ENCODE results near the gene SV2A.
"Not testable (repeated sequence)": the region's sequence is repeated elsewhere in the genome, so short reads cannot be mapped to it uniquely, and the experiment has no call there.

The SV2A gene

GRCh38 chr1:149928401-149928724 is 10.7 kb upstream of the SV2A start:
- no peak for DNase-seq (ENCODE audit: low read depth, low spot score)

- peak; percentile 81 for DNase-seq (ENCODE audit: low read depth, low spot score)
Measured at GRCh38 chr1:149927563-149928400, 10.1 kb upstream of the SV2A start, which contains the start of gene SF3B4. SF3B4 (minus strand) TSS chr1:149927803; CDS start chr1:149927759, 44 bp downstream.

- DNase-seq (ENCODE audit: low read depth, low spot score): no peak
Measured at GRCh38 chr1:149927056-149927562, 9.5 kb upstream of the SV2A start.

GRCh38 chr1:149926296-149926695 is 8.7 kb upstream of the SV2A start:
- DNase-seq (ENCODE audit: low read depth, low spot score): no peak

- no peak for DNase-seq (ENCODE audit: low read depth, low spot score)
Measured at GRCh38 chr1:149925751-149926150, 8.1 kb upstream of the SV2A start.

GRCh38 chr1:149925345-149925744 is 7.7 kb upstream of the SV2A start:
- DNase-seq (ENCODE audit: low read depth, low spot score): no peak

GRCh38 chr1:149923626-149924025 is 6.0 kb upstream of the SV2A start:
- DNase-seq (ENCODE audit: low read depth, low spot score): no peak

- no peak for DNase-seq (ENCODE audit: low read depth, low spot score)
Measured at GRCh38 chr1:149916898-149917252, 769 bp downstream of the SV2A start.

GRCh38 chr1:149916193-149916897 is 1.3 kb downstream of the SV2A start:
- no peak for DNase-seq (ENCODE audit: low read depth, low spot score)

GRCh38 chr1:149915429-149916192 is 2.0 kb downstream of the SV2A start:
- no peak for DNase-seq (ENCODE audit: low read depth, low spot score)

GRCh38 chr1:149914545-149914944 is 3.1 kb downstream of the SV2A start:
- DNase-seq (ENCODE audit: low read depth, low spot score): no peak

GRCh38 chr1:149906570-149907075 is 11.0 kb downstream of the SV2A start:
- DNase-seq (ENCODE audit: low read depth, low spot score): no peak

GRCh38 chr1:149903836-149904491 is 13.7 kb downstream of the SV2A start:
- no peak for DNase-seq (ENCODE audit: low read depth, low spot score)

- DNase-seq (ENCODE audit: low read depth, low spot score): peak; percentile 88
Measured at GRCh38 chr1:149899460-149900284, 18.0 kb downstream of the SV2A start, which contains the start of gene BOLA1. BOLA1 (plus strand) TSS chr1:149899568; CDS start chr1:149900060, 492 bp downstream.

- DNase-seq (ENCODE audit: low read depth, low spot score): no peak
Measured at GRCh38 chr1:149896575-149896974, 21.1 kb downstream of the SV2A start.

GRCh38 chr1:149888999-149889289 is 28.7 kb downstream of the SV2A start:
- DNase-seq (ENCODE audit: low read depth, low spot score): no peak

GRCh38 chr1:149888247-149888998 is 29.2 kb downstream of the SV2A start:
- DNase-seq (ENCODE audit: low read depth, low spot score): no peak

GRCh38 chr1:149887456-149888246 is 30.0 kb downstream of the SV2A start:
- peak; percentile 96 for DNase-seq (ENCODE audit: low read depth, low spot score)

- DNase-seq (ENCODE audit: low read depth, low spot score): not testable (repeated sequence)
Measured at GRCh38 chr1:149887196-149887455, 30.5 kb downstream of the SV2A start.
